HG02981 (cell line): ENCODE measurements around the gene OGA.

ENCODE experiments used
- ATAC-seq: cut with Tn5 transposase; IDR thresholded peaks from one replicate; pipeline ENCODE4 v1.9.1; 2021; ENCODE audit warnings: mild to moderate bottlenecking, moderate library complexity; ENCODE audit not compliant: unreplicated experiment

The OGA gene

GRCh38 chr10:101776161-101776817, 42.0 kb downstream of the OGA start:
- ATAC-seq = no peak

- no peak for ATAC-seq
Observed at GRCh38 chr10:101775273-101776160, 42.7 kb downstream of the OGA start, which contains the start of gene FGF8. Gene FGF8 (minus strand): TSS chr10:101776114. CDS start chr10:101775900, 214 bp downstream.

GRCh38 chr10:101774589-101775272, 43.5 kb downstream of the OGA start:
- ATAC-seq = no peak

- ATAC-seq = no peak
Observed at GRCh38 chr10:101773923-101774588, 44.2 kb downstream of the OGA start.

- ATAC-seq = no peak
Observed at GRCh38 chr10:101772895-101773761, 45.1 kb downstream of the OGA start.

- no peak for ATAC-seq
Observed at GRCh38 chr10:101772017-101772894, 46.0 kb downstream of the OGA start.

GRCh38 chr10:101771380-101771779, 46.9 kb downstream of the OGA start:
- ATAC-seq = no peak

- ATAC-seq = no peak
Observed at GRCh38 chr10:101770331-101771215, 47.7 kb downstream of the OGA start.

GRCh38 chr10:101769541-101770180, 48.6 kb downstream of the OGA start:
- no peak for ATAC-seq

GRCh38 chr10:101768791-101769170, 49.5 kb downstream of the OGA start:
- ATAC-seq = no peak

- ATAC-seq = no peak
Observed at GRCh38 chr10:101767966-101768790, 50.1 kb downstream of the OGA start.

GRCh38 chr10:101767600-101767945, 50.7 kb downstream of the OGA start:
- no peak for ATAC-seq

GRCh38 chr10:101766753-101767599, 51.3 kb downstream of the OGA start:
- ATAC-seq = no peak

GRCh38 chr10:101766306-101766705, 51.9 kb downstream of the OGA start:
- ATAC-seq = no peak

- ATAC-seq = no peak
Observed at GRCh38 chr10:101763141-101763846, 55.0 kb downstream of the OGA start.
